Measurements from ENCODE around the gene RHOBTB3.
A peak's percentile ranks its signal among the peaks of the same experiment; 100 is the strongest.
"Not testable (repeated sequence)": the region's sequence is repeated elsewhere in the genome, so short reads cannot be mapped to it uniquely, and the experiment has no call there.

RHOBTB3 gene

GRCh38 chr5:95822542-95823181, 91.5 kb downstream of the RHOBTB3 start, which contains the start of gene GLRX:
GLRX (minus strand) TSS chr5:95822726; CDS start chr5:95822662, 64 bp downstream.
- DNase-seq, result peak; percentile 47

GRCh38 chr5:95823218-95823737, 92.1 kb downstream of the RHOBTB3 start:
- DNase-seq, result no peak

GRCh38 chr5:95823738-95824609, 92.8 kb downstream of the RHOBTB3 start:
- DNase-seq, result peak; percentile 38

GRCh38 chr5:95824747-95825146, 93.6 kb downstream of the RHOBTB3 start:
- no peak for DNase-seq

GRCh38 chr5:95825495-95825894, 94.4 kb downstream of the RHOBTB3 start:
- no peak for DNase-seq

GRCh38 chr5:95826949-95827891, 96.1 kb downstream of the RHOBTB3 start:
- no peak for DNase-seq

GRCh38 chr5:95827892-95828246, 96.7 kb downstream of the RHOBTB3 start:
- DNase-seq, result no peak

GRCh38 chr5:95830226-95830625, 99.1 kb downstream of the RHOBTB3 start:
- no peak for DNase-seq

GRCh38 chr5:95832664-95833063, 101.5 kb downstream of the RHOBTB3 start:
- no peak for DNase-seq

GRCh38 chr5:95835682-95836385, 104.7 kb downstream of the RHOBTB3 start:
- no peak for DNase-seq

- no peak for DNase-seq
Observed at GRCh38 chr5:95836544-95836943, 105.4 kb downstream of the RHOBTB3 start.

- DNase-seq, result not testable (repeated sequence)
Observed at GRCh38 chr5:95836971-95837370, 105.8 kb downstream of the RHOBTB3 start.

GRCh38 chr5:95837492-95837891, 106.4 kb downstream of the RHOBTB3 start:
- no peak for DNase-seq

- DNase-seq, result no peak
Observed at GRCh38 chr5:95838001-95838520, 106.9 kb downstream of the RHOBTB3 start.

GRCh38 chr5:95838556-95838955, 107.4 kb downstream of the RHOBTB3 start:
- DNase-seq, result no peak

- DNase-seq, result no peak
Observed at GRCh38 chr5:95839658-95840057, 108.5 kb downstream of the RHOBTB3 start.

- DNase-seq, result no peak
Observed at GRCh38 chr5:95840956-95841705, 110.0 kb downstream of the RHOBTB3 start.

- no peak for DNase-seq
Observed at GRCh38 chr5:95841914-95842812, 111.0 kb downstream of the RHOBTB3 start.

GRCh38 chr5:95842854-95843544, 111.9 kb downstream of the RHOBTB3 start:
- no peak for DNase-seq
